K562 (cell line): ENCODE data around the gene JPH2. TPM values are rescaled to one million over a fixed set of nuclear protein-coding genes. Genes with fewer than 3 reads are reported as not detected.
A peak's percentile ranks its signal among the peaks of the same experiment; 100 is the strongest.

Experiments used
- ARID1B ChIP-seq: fragments of 450-650 bp; IDR thresholded peaks from 2 replicates; pipeline ENCODE4 v1.6.1; 2016; ENCODE audit warnings: antibody characterized with exemption, mild to moderate bottlenecking, inconsistent platforms
- CBX3 ChIP-seq, 2 experiments: IDR thresholded peaks; 1 replicate in 1 of 2; 2 replicates in 1 of 2; pipeline ENCODE4 v1.6.1; 2012; ENCODE audit warnings: inconsistent platforms in 2 of 2, low read length in 2 of 2, borderline replicate concordance in 1 of 2, control low read depth in 1 of 2
- DACH1 ChIP-seq: fragments of 450-650 bp; IDR thresholded peaks from 2 replicates; pipeline ENCODE4 v1.6.1; 2018; ENCODE audit not compliant: partially characterized antibody
- FOXK2 ChIP-seq, 2 experiments: fragments of 450-650 bp; IDR thresholded peaks in 1 of 2; conservative IDR thresholded peaks in 1 of 2; 2 replicates each; pipeline ENCODE4 v1.6.1; 2016; ENCODE audit warnings: low read depth in 2 of 2, mild to moderate bottlenecking in 1 of 2
- GTF3C2 ChIP-seq: IDR thresholded peaks from 3 replicates; pipeline ENCODE4 v1.6.1; 2011; ENCODE audit warnings: borderline replicate concordance, mild to moderate bottlenecking, moderate library complexity; ENCODE audit not compliant: insufficient read length; ENCODE audit errors: extremely low read depth
- HNRNPL ChIP-seq: fragments of 200-400 bp; formaldehyde crosslinking; IDR thresholded peaks from 2 replicates; pipeline ENCODE4 v1.6.1; 2017; ENCODE audit warnings: low read depth, mild to moderate bottlenecking, low read length
- HNRNPUL1 ChIP-seq: fragments of 200-400 bp; formaldehyde crosslinking; IDR thresholded peaks from 2 replicates; pipeline ENCODE4 v1.6.1; 2017; ENCODE audit warnings: low read length
- MCM5 ChIP-seq: fragments of 450-650 bp; IDR thresholded peaks from 2 replicates; pipeline ENCODE4 v1.6.1; 2016; ENCODE audit warnings: low read depth
- MEIS2 ChIP-seq: fragments of 450-650 bp; IDR thresholded peaks from 2 replicates; pipeline ENCODE4 v1.6.1; 2014; ENCODE audit warnings: mild to moderate bottlenecking; ENCODE audit not compliant: partially characterized antibody
- MLLT1 ChIP-seq, 2 experiments: fragments of 450-650 bp; IDR thresholded peaks; 2 replicates each; pipeline ENCODE4 v1.6.1; 2016
- NCOA2 ChIP-seq, 2 experiments: fragments of 450-650 bp; IDR thresholded peaks; 2 replicates each; pipeline ENCODE4 v1.6.1; 2018; ENCODE audit warnings: mild to moderate bottlenecking in 2 of 2, moderate library complexity in 1 of 2; ENCODE audit not compliant: partially characterized antibody in 2 of 2
- NFE2 ChIP-seq: IDR thresholded peaks from 2 replicates; pipeline ENCODE4 v1.6.1; 2014; ENCODE audit warnings: antibody characterized with exemption, low read depth
- POLR2G ChIP-seq: fragments of 200-400 bp; formaldehyde crosslinking; IDR thresholded peaks from 2 replicates; pipeline ENCODE4 v1.6.1; 2017; ENCODE audit warnings: low read depth, mild to moderate bottlenecking, antibody characterized with exemption, low read length, moderate library complexity
- TAF15 ChIP-seq: fragments of 200-400 bp; formaldehyde crosslinking; IDR thresholded peaks from 2 replicates; pipeline ENCODE4 v1.6.1; 2017; ENCODE audit warnings: mild to moderate bottlenecking, low read depth, low read length, moderate library complexity
- THAP7 ChIP-seq: fragments of 250-450 bp; sonication (Bioruptor Pico); IDR thresholded peaks from 2 replicates; pipeline ENCODE4 v1.5.0; 2021
- ZFP1 ChIP-seq: fragments of 450-650 bp; formaldehyde crosslinking; IDR thresholded peaks from 2 replicates; pipeline ENCODE4 v1.4.0; 2020; ENCODE audit warnings: mild to moderate bottlenecking, mixed read lengths
- ZFP30 ChIP-seq: fragments of 250-450 bp; sonication (Bioruptor Pico); IDR thresholded peaks from 2 replicates; pipeline ENCODE4 v1.8.0; 2022; ENCODE audit warnings: moderate library complexity, mild to moderate bottlenecking, inconsistent platforms, borderline replicate concordance
- ZNF232 ChIP-seq: sonication (generic); formaldehyde crosslinking; IDR thresholded peaks from 2 replicates; pipeline ENCODE4 v1.8.0; 2022; ENCODE audit warnings: mild to moderate bottlenecking, missing genetic modification reagents
- ZNF24 ChIP-seq: fragments of 450-650 bp; IDR thresholded peaks from 2 replicates; pipeline ENCODE4 v1.6.1; 2016
- ZNF695 ChIP-seq: fragments of 450-650 bp; formaldehyde crosslinking; IDR thresholded peaks from 2 replicates; pipeline ENCODE4 v1.4.0; 2020; ENCODE audit warnings: mild to moderate bottlenecking, moderate library complexity
- polyA plus RNA-seq, 8 experiments: library from polyadenylated mRNA; depleted of rRNA in 4 of 8; stranded (reverse) in 5 of 8; unstranded in 3 of 8; fragments of >200 nt; fragmentation: Nextera tagmentation in 2 of 8; fragmentation: Illumina TruSeq in 1 of 8; extraction: Ambion mirVana in 2 of 8; extraction: Trizol in 1 of 8; gene quantifications; 2 replicates each; pipeline versions ENCODE4 v1.2.1 to v1.2.3, GENCODE V29; 2011 to 2014; ENCODE audit warnings: inconsistent platforms in 1 of 8, missing spikeins in 1 of 8
- total RNA-seq, 7 experiments: library from RNA; depleted of rRNA in 6 of 7; stranded (reverse); fragments of >200 nt in 6 of 7; fragmentation: Illumina TruSeq in 2 of 7; extraction: Trizol in 2 of 7; gene quantifications; 2 replicates each; pipeline versions ENCODE4 v1.2.1 to v1.2.3, GENCODE V29; 2011 to 2021; ENCODE audit warnings: low replicate concordance in 1 of 7
- TF ChIP-seq, protein P1 (sequence below): fragments of 150-350 bp; conservative IDR thresholded peaks from 2 replicates; pipeline ENCODE4 v1.6.1; 2014; ENCODE audit warnings: low read length

Gene JPH2
- total and polyA plus RNA-seq, 9 of the 15 experiments (the other 6 are each of a cell fraction or from before 2014, with no cell fraction given): not detected

GRCh38 chr20:44204156-44204831, 17.3 kb upstream of the JPH2 start (continued):
- TF ChIP-seq TAF15 (no peak), ZFP30 (CRISPR knock-in tag) (no peak), ZNF24 (peak; percentile 52; the same call in 1 of the 2 replicates), DACH1 (peak; percentile 46), MLLT1 (IDR thresholded peaks at IDR 0.05) (no peak), CBX3 (IDR thresholded peaks at IDR 0.05; ENCODE audit: borderline replicate concordance in 1 of 2, low read length in 2 of 2) (no peak), MCM5 (no peak), HNRNPUL1 (no peak), POLR2G (no peak), NCOA2 (IDR thresholded peaks at IDR 0.05; ENCODE audit: partially characterized antibody in 2 of 2) (no peak), NFE2 (peak; percentile 92), HNRNPL (no peak), ARID1B (peak; percentile 79), MEIS2 (no peak), GTF3C2 (no peak), FOXK2 (conservative IDR thresholded peaks at IDR 0.05 in 1 of 2, IDR thresholded peaks at IDR 0.05 in 1 of 2; ENCODE audit: low read depth in 2 of 2) (0 out of 4 replicates have a peak, but pooled peaks of 1 of the 2 experiments have one; percentile 22), ZNF695 (no peak), ZNF232 (no peak), ZFP1 (no peak), THAP7 (CRISPR knock-in tag) (no peak)
- TF ChIP-seq, protein P1, sequence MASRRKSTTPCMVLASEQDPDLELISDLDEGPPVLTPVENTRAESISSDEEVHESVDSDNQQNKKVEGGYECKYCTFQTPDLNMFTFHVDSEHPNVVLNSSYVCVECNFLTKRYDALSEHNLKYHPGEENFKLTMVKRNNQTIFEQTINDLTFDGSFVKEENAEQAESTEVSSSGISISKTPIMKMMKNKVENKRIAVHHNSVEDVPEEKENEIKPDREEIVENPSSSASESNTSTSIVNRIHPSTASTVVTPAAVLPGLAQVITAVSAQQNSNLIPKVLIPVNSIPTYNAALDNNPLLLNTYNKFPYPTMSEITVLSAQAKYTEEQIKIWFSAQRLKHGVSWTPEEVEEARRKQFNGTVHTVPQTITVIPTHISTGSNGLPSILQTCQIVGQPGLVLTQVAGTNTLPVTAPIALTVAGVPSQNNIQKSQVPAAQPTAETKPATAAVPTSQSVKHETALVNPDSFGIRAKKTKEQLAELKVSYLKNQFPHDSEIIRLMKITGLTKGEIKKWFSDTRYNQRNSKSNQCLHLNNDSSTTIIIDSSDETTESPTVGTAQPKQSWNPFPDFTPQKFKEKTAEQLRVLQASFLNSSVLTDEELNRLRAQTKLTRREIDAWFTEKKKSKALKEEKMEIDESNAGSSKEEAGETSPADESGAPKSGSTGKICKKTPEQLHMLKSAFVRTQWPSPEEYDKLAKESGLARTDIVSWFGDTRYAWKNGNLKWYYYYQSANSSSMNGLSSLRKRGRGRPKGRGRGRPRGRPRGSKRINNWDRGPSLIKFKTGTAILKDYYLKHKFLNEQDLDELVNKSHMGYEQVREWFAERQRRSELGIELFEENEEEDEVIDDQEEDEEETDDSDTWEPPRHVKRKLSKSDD: no peak
